IMR-90 (cell line): Measurements from ENCODE around the gene ADTRP. TPM values are rescaled to one million over a fixed set of nuclear protein-coding genes. Genes with fewer than 3 reads are reported as not detected.

ENCODE experiments used
- ATAC-seq: fragments of 200-7000 bp; cut with Tn5 transposase; 2 replicates; pipeline ENCODE4 v1.9.1; 2020; ENCODE audit warnings: low read depth, mild to moderate bottlenecking, moderate library complexity
- BruUV-seq: library from RNA; stranded (reverse); fragments of 400-500 nt; replicated peaks from 2 replicates; lab custom pipeline; 2021; lab: Mats Ljungman, UMichigan
- CTCF ChIA-PET: fragments of 300-600 bp; formaldehyde crosslinking; extraction: SDS; loops from one replicate; lab custom pipeline; 2021; ENCODE audit warnings: antibody characterized with exemption; lab: Yijun Ruan, JAX
- POLR2A ChIA-PET: fragments of 300-600 bp; sonication (Branson Sonifier 250); formaldehyde crosslinking; loops from one replicate; lab custom pipeline; 2022; ENCODE audit warnings: antibody characterized with exemption; ENCODE audit not compliant: unreplicated experiment; lab: Charles Lee
- DNase-seq: peaks from one replicate; pipeline ENCODE4 v3.0.0; 2013
- H2AFZ ChIP-seq: replicated peaks from 2 replicates; pipeline ENCODE3; 2013; ENCODE audit warnings: low read length, mild to moderate bottlenecking; ENCODE audit not compliant: poor library complexity
- H2AK5ac ChIP-seq: 2 replicates; pipeline ENCODE4 v1.6.1; 2013; ENCODE audit warnings: low read depth, low read length, inconsistent platforms
- H2AK9ac ChIP-seq: replicated peaks from 2 replicates; pipeline ENCODE3; 2013; ENCODE audit warnings: mild to moderate bottlenecking, low read depth, low read length, moderate library complexity; ENCODE audit not compliant: poor library complexity
- H2BK120ac ChIP-seq: 2 replicates; pipeline ENCODE4 v1.6.1; 2013; ENCODE audit warnings: low read depth, low read length, inconsistent platforms
- H2BK15ac ChIP-seq: 3 replicates; pipeline ENCODE4 v1.6.1; 2013; ENCODE audit warnings: low read depth, low read length, inconsistent platforms
- H2BK20ac ChIP-seq: 2 replicates; pipeline ENCODE4 v1.6.1; 2013; ENCODE audit warnings: low read depth, mild to moderate bottlenecking, inconsistent platforms, low read length, moderate library complexity
- H2BK5ac ChIP-seq: 2 replicates; pipeline ENCODE4 v1.6.1; 2013; ENCODE audit warnings: mild to moderate bottlenecking, low read depth, low read length, inconsistent platforms; ENCODE audit not compliant: poor library complexity, severe bottlenecking
- H3K14ac ChIP-seq: replicated peaks from 2 replicates; pipeline ENCODE4 v1.6.1; 2013; ENCODE audit warnings: low read depth, low read length, inconsistent platforms
- H3K18ac ChIP-seq: 2 replicates; pipeline ENCODE4 v1.6.1; 2013; ENCODE audit warnings: low read depth, low read length, control low read depth
- H3K23ac ChIP-seq: 2 replicates; pipeline ENCODE4 v1.6.1; 2013; ENCODE audit warnings: low read depth, low read length, inconsistent platforms
- H3K27ac ChIP-seq: 2 replicates; pipeline ENCODE4 v1.5.1; 2013; ENCODE audit warnings: mild to moderate bottlenecking, control low read depth, low read length; ENCODE audit not compliant: insufficient read depth
- H3K27me3 ChIP-seq: 2 replicates; pipeline ENCODE4 v1.6.1; 2013; ENCODE audit warnings: low read length; ENCODE audit not compliant: control insufficient read depth, insufficient read depth
- H3K36me3 ChIP-seq: 2 replicates; pipeline ENCODE4 v1.6.1; 2013; ENCODE audit warnings: low read length, mixed read lengths; ENCODE audit not compliant: control insufficient read depth, insufficient read depth
- H3K4ac ChIP-seq: 2 replicates; pipeline ENCODE4 v1.6.1; 2013; ENCODE audit warnings: low read depth, low read length, inconsistent platforms
- H3K4me1 ChIP-seq: 2 replicates; pipeline ENCODE4 v1.6.1; 2013; ENCODE audit warnings: low read length, mixed read lengths; ENCODE audit not compliant: control insufficient read depth, insufficient read depth
- H3K4me2 ChIP-seq: 2 replicates; pipeline ENCODE4 v1.6.1; 2013; ENCODE audit warnings: low read depth, mild to moderate bottlenecking, control low read depth, low read length, moderate library complexity
- H3K4me3 ChIP-seq: 2 replicates; pipeline ENCODE4 v1.5.1; 2013; ENCODE audit warnings: low read depth, mild to moderate bottlenecking, control low read depth, low read length, moderate library complexity; ENCODE audit not compliant: insufficient read depth
- H3K56ac ChIP-seq: 2 replicates; pipeline ENCODE4 v1.6.1; 2013; ENCODE audit warnings: low read length, inconsistent platforms; ENCODE audit not compliant: insufficient read depth; ENCODE audit errors: extremely low read depth
- H3K79me1 ChIP-seq, 2 experiments: 2 replicates each; pipeline ENCODE4 v1.6.1; 2013; ENCODE audit warnings: low read length in 2 of 2, inconsistent platforms in 1 of 2, low read depth in 1 of 2
- H3K9ac ChIP-seq: 2 replicates; pipeline ENCODE4 v1.6.1; 2013; ENCODE audit warnings: low read depth, low read length, control low read depth
- H3K9me1 ChIP-seq: 2 replicates; pipeline ENCODE4 v1.6.1; 2013; ENCODE audit warnings: low read length, inconsistent platforms; ENCODE audit not compliant: insufficient read depth
- H3K9me3 ChIP-seq: 2 replicates; pipeline ENCODE4 v1.6.1; 2013; ENCODE audit warnings: low read length; ENCODE audit not compliant: control insufficient read depth, insufficient read depth
- H4K20me1 ChIP-seq: 2 replicates; pipeline ENCODE4 v1.6.1; 2013; ENCODE audit warnings: low read length, inconsistent platforms; ENCODE audit not compliant: insufficient read depth
- H4K5ac ChIP-seq: 2 replicates; pipeline ENCODE4 v1.6.1; 2013; ENCODE audit warnings: mild to moderate bottlenecking, low read depth, low read length, control low read depth
- H4K8ac ChIP-seq, 2 experiments: 2 replicates each; pipeline ENCODE4 v1.6.1; 2013; ENCODE audit warnings: low read depth in 2 of 2, low read length in 2 of 2, control low read depth in 1 of 2, inconsistent platforms in 1 of 2
- H4K91ac ChIP-seq: 2 replicates; pipeline ENCODE4 v1.6.1; 2013; ENCODE audit warnings: low read depth, low read length, inconsistent platforms; ENCODE audit not compliant: insufficient read depth
- CEBPB ChIP-seq: IDR thresholded peaks from 2 replicates; pipeline ENCODE4 v1.6.1; 2012; ENCODE audit warnings: low read depth, low read length, improper control_type of control experiment
- CHD1 ChIP-seq: IDR thresholded peaks from 2 replicates; pipeline ENCODE4 v1.6.1; 2012; ENCODE audit warnings: low read depth, low read length, improper control_type of control experiment
- FOS ChIP-seq: fragments of 150-350 bp; IDR thresholded peaks from 2 replicates; pipeline ENCODE4 v1.6.1; 2016; ENCODE audit warnings: low read depth, low read length
- MAFK ChIP-seq: IDR thresholded peaks from 2 replicates; pipeline ENCODE4 v1.6.1; 2012; ENCODE audit warnings: low read depth, low read length, improper control_type of control experiment
- MXI1 ChIP-seq: IDR thresholded peaks from 2 replicates; pipeline ENCODE4 v1.6.1; 2012; ENCODE audit warnings: low read depth, mild to moderate bottlenecking, low read length, moderate library complexity, borderline replicate concordance
- NFE2L2 ChIP-seq: fragments of 150-350 bp; IDR thresholded peaks from 2 replicates; pipeline ENCODE4 v1.6.1; 2016; ENCODE audit warnings: low read depth, mild to moderate bottlenecking, low read length
- POLR2A ChIP-seq: IDR thresholded peaks from 2 replicates; pipeline ENCODE4 v1.6.1; 2012; ENCODE audit warnings: mild to moderate bottlenecking, low read depth, low read length
- RAD21 ChIP-seq: IDR thresholded peaks from 2 replicates; pipeline ENCODE4 v1.6.1; 2012; ENCODE audit warnings: low read length, improper control_type of control experiment
- RCOR1 ChIP-seq: IDR thresholded peaks from 2 replicates; pipeline ENCODE4 v1.6.1; 2012; ENCODE audit warnings: mild to moderate bottlenecking, low read length, improper control_type of control experiment; ENCODE audit not compliant: insufficient replicate concordance
- SMC3 ChIP-seq: fragments of 150-350 bp; IDR thresholded peaks from 2 replicates; pipeline ENCODE4 v1.6.1; 2016; ENCODE audit warnings: low read depth, mild to moderate bottlenecking, antibody characterized with exemption, low read length, moderate library complexity
- USF2 ChIP-seq: fragments of 150-350 bp; IDR thresholded peaks from 2 replicates; pipeline ENCODE4 v1.6.1; 2017; ENCODE audit warnings: mild to moderate bottlenecking, antibody characterized with exemption, low read length, low read depth
- WGBS, 2 experiments: methylation state at CpG; one replicate each; pipeline versions ENCODE4 v1.1.5 to v1.1.7; 2013; ENCODE audit warnings: missing lambda C conversion rate in 2 of 2; ENCODE audit not compliant: insufficient read length in 1 of 2; ENCODE audit errors: extremely low coverage in 2 of 2; 5-methylcytosine and 5-hydroxymethylcytosine counted together
- dilution Hi-C: fragments of 300-500 bp; cut with HindIII; formaldehyde crosslinking; loops from one replicate; pipeline ENCODE4 v1.14.3; 2018; ENCODE audit warnings: low sequenced_read_pairs; ENCODE audit not compliant: unreplicated experiment
- in situ Hi-C: fragments of 300-500 bp; cut with MboI; formaldehyde crosslinking; loops from 3 replicates; pipeline ENCODE4 v1.14.3; 2019; ENCODE audit warnings: low sequenced_read_pairs, inconsistent platforms, mixed read lengths
- intact Hi-C: fragments of 100-400 bp; cut with micrococcal nuclease; formaldehyde crosslinking; loops from 2 replicates; pipeline ENCODE4 v1.10.0; 2022
- polyA plus RNA-seq, 3 experiments: library from polyadenylated mRNA; depleted of rRNA; stranded (reverse); fragments of >200 nt; gene quantifications; 2 replicates each; pipeline ENCODE4 v1.2.3, GENCODE V29; 2012; ENCODE audit warnings: low replicate concordance in 1 of 3
- total RNA-seq: library from RNA; depleted of rRNA; stranded (reverse); fragments of >200 nt; gene quantifications from 2 replicates; pipeline ENCODE4 v1.2.3, GENCODE V29; 2012
- TF ChIP-seq, protein P1 (sequence below): conservative IDR thresholded peaks from 2 replicates; pipeline ENCODE4 v1.5.1; 2012; ENCODE audit warnings: mild to moderate bottlenecking, low read depth, low read length, improper control_type of control experiment
- TF ChIP-seq, protein P2 (sequence below): fragments of 150-350 bp; IDR thresholded peaks from 2 replicates; pipeline ENCODE4 v1.6.1; 2016; ENCODE audit warnings: low read depth, mild to moderate bottlenecking, low read length, moderate library complexity, borderline replicate concordance

The ADTRP gene
- total and polyA plus RNA-seq, 2 of the 4 experiments (the other 2 are of a cell fraction) = 0.50 to 0.72 TPM

DNA sequence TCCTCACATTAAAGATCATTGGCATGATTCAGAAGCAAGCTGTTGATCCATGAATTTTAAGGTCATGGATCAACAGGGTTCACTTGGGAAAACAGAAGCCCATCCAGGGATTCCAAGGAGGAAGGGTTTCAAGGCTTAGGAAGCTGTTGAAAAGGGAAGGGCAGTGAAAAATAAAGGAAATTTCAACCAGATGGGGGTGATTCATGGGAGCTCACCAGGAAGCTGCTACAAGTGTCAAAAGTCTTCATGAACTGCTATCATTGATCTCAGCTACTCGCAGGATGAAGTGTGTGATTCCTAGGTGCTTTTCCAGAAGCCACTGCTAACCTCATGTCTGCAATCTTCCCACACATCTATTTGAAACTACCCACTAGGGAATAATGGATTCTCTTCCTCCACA is 26.2 kb downstream of the ADTRP start:
- Histone ChIP-seq H3K23ac (no peak overlapping the region), H2AK5ac (no peak overlapping the region), H3K27me3 (no peaks in the 10 kb centered on the region), H3K4me1 (no peaks in the 10 kb centered on the region), H2BK20ac (no peak overlapping the region), H3K14ac (no peak overlapping the region), H2BK15ac (no peak overlapping the region), H3K4ac (no peak overlapping the region), H3K18ac (no peak overlapping the region), H4K20me1 (no peaks in the 10 kb centered on the region), H3K56ac (no peak overlapping the region), H2AK9ac (no peak overlapping the region), H3K9me1 (no peaks in the 10 kb centered on the region), H2BK120ac (no peak overlapping the region), H2AFZ (no peak overlapping the region), H3K4me2 (no peak overlapping the region), H3K36me3 (no peaks in the 10 kb centered on the region), H4K5ac (no peak overlapping the region), H3K4me3 (no peak overlapping the region), H3K9me3 (no peaks in the 10 kb centered on the region), H3K9ac (no peak overlapping the region), H3K79me1 (no peaks in the 10 kb centered on the region), H4K91ac (no peak overlapping the region), H2BK5ac (no peak overlapping the region), H3K27ac (no peak overlapping the region), H4K8ac (no peak overlapping the region)
- CTCF ChIA-PET = no interaction called here
- dilution Hi-C loops = no loop called here
- DNase-seq (no peak), ATAC-seq (no peak)
- in situ Hi-C loops = no loop called here
- TF ChIP-seq RCOR1 (no peak), MAFK (no peak), CEBPB (no peak), NFE2L2 (no peak), SMC3 (no peak), RAD21 (no peak), POLR2A (no peak), CHD1 (no peak), USF2 (no peak), MXI1 (no peak), FOS (no peak)
- TF ChIP-seq, protein P1, sequence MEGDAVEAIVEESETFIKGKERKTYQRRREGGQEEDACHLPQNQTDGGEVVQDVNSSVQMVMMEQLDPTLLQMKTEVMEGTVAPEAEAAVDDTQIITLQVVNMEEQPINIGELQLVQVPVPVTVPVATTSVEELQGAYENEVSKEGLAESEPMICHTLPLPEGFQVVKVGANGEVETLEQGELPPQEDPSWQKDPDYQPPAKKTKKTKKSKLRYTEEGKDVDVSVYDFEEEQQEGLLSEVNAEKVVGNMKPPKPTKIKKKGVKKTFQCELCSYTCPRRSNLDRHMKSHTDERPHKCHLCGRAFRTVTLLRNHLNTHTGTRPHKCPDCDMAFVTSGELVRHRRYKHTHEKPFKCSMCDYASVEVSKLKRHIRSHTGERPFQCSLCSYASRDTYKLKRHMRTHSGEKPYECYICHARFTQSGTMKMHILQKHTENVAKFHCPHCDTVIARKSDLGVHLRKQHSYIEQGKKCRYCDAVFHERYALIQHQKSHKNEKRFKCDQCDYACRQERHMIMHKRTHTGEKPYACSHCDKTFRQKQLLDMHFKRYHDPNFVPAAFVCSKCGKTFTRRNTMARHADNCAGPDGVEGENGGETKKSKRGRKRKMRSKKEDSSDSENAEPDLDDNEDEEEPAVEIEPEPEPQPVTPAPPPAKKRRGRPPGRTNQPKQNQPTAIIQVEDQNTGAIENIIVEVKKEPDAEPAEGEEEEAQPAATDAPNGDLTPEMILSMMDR = no peak
- TF ChIP-seq, protein P2, sequence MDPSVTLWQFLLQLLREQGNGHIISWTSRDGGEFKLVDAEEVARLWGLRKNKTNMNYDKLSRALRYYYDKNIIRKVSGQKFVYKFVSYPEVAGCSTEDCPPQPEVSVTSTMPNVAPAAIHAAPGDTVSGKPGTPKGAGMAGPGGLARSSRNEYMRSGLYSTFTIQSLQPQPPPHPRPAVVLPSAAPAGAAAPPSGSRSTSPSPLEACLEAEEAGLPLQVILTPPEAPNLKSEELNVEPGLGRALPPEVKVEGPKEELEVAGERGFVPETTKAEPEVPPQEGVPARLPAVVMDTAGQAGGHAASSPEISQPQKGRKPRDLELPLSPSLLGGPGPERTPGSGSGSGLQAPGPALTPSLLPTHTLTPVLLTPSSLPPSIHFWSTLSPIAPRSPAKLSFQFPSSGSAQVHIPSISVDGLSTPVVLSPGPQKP = no peak
- POLR2A ChIA-PET = no interaction called here
- no TSS peak for BruUV-seq
- WGBS, 2 experiments = no CpG with 5 or more reads among the region's 1 CpG
- intact Hi-C loops = no loop called here
